ENCODE data around the gene DERL2.
A peak's percentile ranks its signal among the peaks of the same experiment; 100 is the strongest.

The DERL2 gene

DNA sequence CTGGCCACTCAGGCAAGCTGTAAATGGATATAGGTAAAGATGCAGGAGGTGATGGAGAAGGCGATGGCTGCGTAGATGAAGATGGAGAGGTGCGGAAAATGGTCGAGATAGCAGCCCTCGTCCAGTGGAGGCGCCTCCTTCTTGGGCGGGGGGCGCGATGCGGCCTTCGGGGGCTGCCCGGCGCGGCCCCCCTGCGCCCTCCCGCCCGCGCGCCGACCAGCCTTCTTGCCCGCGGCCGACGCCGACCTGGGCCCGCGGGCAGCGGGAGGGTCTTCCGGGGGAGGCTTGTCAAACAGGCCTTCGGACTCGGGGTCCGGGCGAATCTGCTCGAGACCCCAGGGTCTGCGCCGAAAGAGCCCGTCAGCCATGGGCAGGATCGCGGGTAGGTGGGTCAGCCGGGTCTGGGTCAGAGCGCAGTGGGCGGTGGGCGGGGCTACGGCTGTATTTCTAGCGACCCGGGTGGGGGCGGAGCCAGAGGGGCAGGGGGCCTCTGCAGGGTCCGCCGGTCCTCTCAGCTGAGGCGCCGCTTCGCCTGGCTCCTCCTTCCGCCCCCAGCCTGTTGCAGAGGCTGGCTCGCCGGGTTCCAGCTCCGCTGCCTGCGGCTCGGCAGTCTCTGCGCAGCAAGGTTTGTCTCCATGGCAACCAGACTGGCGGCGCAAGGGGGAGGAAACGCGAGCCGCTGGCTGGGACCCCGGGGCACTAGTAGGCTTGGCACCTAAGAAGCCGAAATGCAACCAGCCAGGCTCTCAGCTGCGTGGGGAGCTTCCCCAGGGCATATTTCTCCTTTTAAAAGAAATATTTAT lies 14.8 kb upstream of the DERL2 start:
- DNase-seq: peak; percentile 96

DNA sequence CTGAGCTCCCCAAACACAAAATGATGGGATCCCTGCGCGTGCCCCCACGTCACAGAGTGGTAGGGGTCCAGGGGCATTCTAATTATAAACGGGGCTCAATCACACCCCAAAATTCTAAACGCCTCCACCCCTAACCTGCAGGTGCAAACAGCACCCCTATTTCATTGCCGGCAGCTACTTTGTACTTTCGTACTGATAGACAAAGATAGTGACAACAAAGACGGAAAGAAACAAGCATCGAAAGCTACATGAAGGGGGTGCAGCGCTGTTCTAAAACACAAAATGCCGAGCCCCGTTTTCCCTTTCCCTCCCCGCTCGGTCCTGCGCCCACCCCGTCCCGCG lies 14.2 kb upstream of the DERL2 start:
- no peak for DNase-seq

DNA sequence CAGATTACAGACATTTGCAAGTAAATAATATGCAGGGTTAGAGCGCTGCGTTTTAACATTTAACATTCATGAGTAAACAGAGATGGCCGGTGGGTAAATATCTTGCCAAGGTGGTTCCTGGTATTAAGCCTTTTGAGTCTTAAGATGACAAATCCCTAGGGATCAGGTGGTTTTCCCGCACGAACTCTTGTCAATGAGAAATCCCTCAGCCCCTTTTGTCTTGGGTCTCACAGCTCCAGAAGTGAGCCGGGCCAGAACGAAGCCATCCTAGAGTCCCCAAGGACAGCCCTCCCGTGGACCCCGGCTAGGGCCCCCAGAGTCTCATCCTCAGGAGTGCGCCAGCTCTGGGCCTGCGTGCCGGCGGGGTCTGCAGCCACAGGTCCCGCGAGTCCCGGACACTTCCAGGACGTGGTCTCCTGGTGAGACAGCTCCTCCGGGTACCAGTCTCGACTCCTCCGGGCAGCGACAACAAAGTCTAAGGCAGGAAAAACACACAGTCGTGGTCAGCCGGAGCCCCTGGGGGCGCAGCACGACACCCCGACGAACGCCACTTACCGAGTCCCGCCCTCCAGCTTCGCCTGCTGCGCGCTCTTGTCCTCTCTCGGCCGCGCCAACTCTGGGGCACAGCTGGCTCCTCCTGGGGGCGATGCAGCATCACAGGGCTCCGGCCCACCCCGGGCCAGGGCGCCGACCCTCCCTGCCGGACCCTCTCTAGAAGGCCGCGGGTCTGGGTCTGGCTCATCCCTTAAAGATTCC lies 13.7 kb upstream of the DERL2 start:
- peak; percentile 54 for DNase-seq

DNA sequence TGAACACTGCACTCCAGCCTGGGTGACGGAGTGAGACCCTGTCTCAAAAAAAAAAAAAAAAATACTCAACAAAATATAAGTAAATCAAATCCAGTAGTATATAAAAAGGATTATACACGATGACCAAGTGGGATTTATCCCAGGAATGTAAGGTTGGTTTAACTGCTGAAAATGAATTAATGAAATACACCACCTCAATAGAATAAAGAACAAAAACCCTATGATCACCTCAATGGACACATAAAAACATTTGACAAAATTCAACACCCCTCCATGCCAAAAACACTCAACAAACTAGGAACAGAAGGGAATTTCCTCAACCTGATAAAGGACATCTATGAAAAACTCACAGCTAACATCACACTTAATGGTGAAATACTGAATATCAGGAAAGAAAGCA lies 7.0 kb upstream of the DERL2 start:
- DNase-seq: no peak

DNA sequence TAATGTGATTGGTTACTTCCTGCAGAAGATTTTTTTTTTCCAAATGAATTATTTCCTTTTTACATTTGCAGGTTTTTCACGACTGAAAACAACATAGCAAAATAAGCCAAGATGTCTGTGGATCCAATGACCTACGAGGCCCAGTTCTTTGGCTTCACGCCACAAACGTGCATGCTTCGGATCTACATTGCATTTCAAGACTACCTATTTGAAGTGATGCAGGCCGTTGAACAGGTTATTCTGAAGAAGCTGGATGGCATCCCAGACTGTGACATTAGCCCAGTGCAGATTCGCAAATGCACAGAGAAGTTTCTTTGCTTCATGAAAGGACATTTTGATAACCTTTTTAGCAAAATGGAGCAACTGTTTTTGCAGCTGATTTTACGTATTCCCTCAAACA lies 2.8 kb upstream of the DERL2 start:
- no peak for DNase-seq

DNA sequence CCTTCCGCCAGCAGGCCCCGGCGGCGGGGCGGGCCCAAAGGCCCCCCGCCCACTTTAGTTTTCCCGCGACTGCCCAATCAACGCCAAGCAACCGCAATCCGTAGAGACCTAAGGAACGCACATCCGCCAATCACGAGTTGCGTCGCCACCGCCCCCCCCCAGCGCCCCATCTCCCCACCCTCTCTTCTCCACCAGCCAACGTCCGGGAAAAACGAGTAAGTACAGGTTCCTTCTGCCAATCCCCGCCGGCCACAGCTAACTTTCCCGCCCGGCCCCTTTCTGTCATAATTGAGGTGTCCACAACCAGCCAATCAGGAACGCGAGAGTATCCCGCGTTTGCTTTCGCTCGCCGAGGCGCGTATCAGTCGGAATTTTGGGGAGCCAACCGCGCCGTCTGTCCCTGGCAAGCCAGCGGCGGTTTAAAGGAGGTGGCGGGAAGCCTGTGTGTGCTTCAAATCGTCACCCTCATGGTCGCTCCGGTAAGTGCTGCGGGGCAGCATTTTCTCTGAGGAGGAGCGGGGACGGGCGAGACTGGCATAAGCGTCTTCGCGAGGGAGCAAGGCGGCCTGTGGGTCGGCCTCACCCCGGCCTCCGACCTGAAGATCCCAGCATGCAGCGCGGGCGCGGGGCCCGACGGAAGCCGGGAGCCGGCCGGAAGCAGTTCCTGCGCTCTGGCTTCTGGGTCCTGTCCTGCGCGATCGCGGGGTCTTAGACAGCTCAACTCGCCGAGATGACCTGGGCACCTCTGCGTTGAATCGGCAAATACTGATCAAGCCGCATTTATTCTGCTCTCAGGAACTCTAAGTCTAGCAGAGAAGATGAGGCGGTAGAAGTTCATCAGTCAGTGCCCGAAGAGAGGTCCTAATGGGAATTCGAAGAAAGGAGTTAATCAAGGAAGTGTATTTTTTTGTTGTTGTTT lies 487 bp upstream of the DERL2 start, which contains the start of gene MIS12:
TSS of gene MIS12 (plus strand) at position 361 of the 919 bp plus-strand sequence. CDS start 2,297 bp downstream, outside the sequence.
- DNase-seq: peak; percentile 99

DNA sequence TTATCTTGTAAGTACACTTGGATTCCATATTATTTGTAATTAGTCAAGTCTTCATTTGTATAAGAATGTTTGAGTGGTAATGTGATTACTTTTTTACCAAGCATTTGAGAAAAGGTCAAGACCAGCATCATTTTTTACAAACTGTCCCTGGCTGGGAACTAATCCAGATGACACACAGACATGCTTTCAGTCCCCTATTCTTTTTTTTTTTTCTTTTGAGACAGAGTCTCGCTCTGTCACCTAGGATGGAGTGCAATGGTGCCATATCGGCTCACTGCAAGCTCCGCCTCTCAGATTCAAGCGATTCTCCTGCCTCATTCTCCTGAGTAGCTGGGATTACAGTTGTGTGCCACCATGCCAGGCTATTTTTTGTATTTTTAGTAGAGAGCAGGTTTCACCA lies 4.5 kb downstream of the DERL2 start:
- DNase-seq: no peak

DNA sequence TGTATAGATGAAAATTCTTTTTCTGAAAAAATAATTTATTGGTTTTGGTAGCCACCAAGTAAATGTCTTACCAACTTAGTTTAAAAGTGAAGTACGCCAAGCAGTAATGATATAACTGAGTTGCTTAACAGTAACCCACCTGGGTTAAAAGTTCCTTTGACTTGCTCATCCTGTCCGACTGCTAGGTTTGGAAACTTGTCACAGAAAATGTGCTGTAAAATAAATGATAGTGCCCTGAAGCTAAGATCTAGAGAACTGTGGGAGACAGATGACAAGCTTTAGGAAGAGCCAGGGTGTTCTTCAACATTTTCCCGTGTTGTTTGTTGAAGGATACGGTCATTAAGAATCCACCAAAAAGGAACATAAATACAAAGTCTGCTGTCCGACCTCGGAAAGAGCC lies 5.0 kb downstream of the DERL2 start:
- DNase-seq: no peak

DNA sequence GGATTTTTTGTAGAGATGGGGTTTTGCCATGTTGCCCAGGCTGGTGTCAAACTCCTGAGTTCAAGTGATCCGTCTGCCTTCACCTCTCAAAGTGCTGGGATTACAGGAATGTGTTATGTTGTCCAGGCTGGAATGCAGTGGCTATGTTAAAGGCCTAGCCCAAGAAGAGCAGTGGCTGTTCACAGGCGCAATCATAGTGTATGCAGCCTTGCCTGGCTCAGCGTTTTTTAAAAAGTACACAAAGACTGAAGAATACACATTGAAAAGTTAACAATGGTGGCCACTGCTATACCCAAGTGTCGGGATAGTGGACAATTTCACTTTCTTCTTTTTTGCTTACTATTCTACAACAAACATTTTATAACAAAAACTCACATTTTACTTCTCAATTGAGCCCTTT lies 7.0 kb downstream of the DERL2 start:
- no peak for DNase-seq

DNA sequence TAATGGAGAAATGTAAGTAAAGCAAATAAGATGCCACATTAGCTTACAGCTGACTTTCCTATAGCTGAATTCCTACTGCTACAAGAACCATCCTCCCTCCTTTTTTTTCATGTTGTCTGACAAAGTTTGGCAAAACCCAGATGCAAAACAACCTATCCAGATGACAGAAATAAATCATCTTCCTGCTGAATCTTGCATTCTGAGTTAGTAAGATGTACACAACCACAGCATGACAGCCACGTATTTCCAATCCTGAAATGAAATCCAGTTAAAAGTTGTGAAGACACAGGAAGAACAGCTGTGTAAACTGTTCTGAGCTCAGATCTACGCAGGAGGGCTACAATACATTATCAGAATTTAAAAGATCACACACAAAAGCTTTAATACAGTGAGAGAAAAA lies 12.1 kb downstream of the DERL2 start:
- no peak for DNase-seq

DNA sequence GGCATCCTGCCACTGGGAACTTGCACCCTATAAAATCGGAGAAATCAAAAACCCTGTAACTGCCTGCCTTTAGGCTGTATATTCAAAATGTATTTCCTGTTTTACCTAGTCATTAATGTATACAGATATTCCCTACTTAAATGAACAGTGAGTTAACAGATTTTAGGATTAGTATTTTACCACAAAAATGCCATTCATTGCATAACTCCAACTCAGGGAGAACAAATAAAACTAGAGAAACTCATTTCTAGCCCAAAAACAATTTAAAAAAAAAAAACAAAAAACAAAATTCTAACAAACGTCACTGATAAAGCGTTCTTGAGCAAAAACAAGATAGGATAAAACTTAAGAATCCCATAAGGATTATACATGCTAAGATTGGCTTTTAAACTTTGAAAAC lies 13.5 kb downstream of the DERL2 start:
- no peak for DNase-seq

DNA sequence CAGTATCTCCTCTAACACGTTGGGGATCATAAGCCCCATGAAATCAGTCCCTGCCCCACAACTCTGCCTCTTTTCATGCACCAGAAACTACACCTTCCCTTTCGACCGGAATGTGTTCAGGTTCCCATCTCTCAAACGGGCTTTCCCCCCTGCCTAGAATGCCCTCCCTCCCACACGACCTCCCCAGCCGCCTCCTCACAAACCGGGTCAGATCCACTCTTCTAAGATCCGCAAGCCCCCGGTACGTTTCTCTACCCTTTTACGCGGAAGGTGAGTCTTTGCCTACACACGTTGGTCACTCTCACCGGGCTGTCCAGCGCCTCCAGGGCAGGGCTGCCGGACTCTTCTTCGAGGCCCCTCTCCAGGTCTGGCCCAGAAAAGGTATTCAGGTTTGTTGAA lies 17.9 kb downstream of the DERL2 start:
- no peak for DNase-seq

DNA sequence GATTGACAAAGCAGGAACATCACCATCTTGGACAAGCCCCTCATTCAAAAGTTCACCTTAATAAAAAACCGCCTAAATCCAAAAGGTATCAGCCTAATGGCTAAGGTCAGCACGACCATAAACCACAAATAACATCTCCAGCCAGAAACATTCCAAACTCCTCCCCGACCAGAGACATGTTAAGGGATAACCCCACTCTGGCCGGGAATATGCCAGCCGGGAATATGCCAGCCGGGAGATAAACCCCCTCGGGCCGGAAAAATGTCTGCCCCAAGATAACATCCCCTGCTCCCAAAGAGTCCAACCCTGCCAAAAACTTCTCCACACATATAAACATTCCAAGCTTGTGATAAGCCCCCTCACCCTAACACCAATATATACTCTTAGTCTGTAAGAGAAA lies 18.6 kb downstream of the DERL2 start:
- DNase-seq: no peak

DNA sequence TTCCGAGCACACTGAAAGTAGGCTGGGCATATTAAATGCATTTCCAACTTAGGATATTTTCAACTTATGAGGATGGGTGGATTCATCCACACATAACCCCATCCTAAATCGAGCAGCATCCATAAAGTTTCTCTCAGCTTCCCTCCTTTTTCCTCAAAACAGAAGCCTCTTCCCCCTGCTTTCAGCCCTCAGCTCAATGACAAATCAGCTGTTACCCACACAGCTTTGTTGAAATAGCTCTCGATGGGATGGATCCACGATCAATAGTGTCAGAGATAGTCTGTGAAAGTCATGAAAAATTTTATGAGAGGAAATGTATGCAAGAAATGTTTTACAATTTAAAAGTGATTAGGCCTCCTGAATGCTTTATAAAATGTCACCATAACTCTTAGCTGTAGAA lies 19.7 kb downstream of the DERL2 start:
- no peak for DNase-seq

DNA sequence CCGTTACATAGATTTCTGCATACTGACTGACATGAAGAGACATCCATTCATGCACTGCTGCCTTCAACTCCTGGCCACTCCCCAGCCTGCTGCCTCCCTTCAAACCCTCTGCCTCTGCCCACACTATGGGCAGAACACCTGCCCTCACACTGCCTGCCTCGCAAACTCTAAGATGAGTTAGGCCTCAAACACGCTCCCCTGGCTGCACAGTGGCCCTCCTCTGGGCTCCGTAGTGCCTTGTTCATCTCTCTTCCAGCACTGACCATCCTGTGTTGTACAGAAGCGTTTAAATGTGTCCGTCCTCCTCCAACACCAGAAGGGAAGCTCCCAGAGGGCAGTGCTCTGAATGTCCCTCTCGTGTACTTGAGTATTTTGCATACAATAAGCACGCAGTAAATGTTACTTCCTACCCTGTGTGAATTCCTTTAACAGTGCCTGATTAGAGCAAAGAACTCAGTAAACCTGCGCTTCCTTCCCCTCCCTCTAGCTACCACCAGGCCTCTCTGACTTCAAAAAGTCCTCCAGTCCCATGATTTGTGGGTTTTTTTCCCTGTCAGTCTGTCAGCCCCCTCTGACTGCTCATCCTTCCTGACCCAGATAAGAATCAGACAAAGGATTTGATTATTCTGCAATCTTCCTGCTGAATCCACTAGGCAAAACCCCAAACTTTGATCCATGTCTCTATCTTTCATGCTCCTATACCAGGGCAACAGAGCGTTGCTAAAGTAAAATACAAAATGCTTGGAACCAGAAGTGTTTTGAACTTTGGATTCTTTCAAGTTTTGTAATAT lies 21.1 kb downstream of the DERL2 start:
- DNase-seq: no peak

DNA sequence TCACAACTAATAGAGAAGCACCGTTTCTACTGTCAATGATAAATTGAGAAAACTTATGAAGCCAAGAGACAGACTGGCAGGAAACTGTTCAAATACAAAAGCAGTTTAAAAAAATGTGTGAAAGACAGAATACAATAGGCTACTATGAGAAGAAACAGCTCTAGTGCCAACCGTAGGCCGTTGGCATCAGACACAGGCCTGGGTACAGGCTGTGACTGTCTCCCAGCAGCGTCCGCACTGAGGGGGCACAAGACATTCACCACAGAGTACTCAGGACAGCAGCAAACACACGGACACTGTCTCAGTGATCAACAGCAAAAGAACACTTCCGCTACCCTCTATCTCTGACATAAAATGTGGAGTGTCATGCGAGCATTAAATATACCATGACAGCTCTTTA lies 39.2 kb downstream of the DERL2 start:
- DNase-seq: no peak

DNA sequence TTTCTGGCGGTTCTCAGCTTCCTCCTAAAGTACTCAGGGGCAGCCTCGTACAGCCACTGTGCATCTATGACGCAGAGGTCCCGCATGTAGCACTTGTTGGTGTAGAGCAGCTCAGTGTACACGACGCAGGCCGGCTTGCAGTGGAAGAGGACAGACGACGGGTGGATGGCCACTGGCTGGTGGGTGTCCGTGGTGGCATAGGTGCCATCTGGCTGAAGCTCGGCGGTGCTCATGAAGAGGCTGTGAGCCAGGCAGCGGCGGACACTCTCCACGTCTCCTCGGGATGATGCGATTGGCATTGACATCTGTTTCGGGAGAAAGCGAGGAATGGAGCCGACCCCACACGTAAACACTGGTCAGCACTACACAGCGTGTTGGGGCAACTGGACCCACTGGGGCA lies 41.8 kb downstream of the DERL2 start:
- DNase-seq: no peak

DNA sequence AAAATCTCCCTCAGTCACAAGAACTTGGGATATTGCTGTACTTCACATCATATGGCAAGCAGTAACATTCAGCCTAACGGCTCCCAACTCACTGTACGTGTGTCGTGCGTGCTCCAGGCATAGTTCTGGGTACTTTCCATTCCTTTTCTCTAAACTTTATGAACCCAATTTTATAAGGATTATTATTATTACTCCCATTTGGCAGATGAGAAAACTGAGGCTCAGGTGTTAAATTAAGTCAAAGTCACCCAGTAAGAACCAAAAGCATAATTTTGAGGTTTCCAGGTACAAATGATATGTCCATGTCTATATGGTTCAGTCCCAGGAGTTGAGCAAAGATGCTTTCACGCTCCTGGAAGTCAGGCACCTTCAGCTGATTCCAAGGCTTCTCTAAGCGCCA lies 42.2 kb downstream of the DERL2 start:
- no peak for DNase-seq

DNA sequence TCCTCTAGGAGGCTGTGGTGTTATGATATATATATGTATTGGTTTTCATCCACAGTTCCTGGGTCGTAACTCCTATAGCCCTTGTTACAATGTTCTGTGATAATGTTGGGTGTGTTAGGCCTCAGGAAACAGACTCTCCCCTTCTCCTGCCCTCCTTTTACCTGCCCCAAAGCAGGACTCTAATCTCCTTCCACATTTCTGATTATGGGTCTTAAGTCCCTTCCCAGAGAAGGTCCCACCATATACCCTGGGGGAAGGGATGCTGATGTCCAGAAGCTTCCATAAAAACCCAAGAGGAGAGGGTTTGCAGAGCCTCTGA lies 46.6 kb downstream of the DERL2 start:
- DNase-seq: no peak

DNA sequence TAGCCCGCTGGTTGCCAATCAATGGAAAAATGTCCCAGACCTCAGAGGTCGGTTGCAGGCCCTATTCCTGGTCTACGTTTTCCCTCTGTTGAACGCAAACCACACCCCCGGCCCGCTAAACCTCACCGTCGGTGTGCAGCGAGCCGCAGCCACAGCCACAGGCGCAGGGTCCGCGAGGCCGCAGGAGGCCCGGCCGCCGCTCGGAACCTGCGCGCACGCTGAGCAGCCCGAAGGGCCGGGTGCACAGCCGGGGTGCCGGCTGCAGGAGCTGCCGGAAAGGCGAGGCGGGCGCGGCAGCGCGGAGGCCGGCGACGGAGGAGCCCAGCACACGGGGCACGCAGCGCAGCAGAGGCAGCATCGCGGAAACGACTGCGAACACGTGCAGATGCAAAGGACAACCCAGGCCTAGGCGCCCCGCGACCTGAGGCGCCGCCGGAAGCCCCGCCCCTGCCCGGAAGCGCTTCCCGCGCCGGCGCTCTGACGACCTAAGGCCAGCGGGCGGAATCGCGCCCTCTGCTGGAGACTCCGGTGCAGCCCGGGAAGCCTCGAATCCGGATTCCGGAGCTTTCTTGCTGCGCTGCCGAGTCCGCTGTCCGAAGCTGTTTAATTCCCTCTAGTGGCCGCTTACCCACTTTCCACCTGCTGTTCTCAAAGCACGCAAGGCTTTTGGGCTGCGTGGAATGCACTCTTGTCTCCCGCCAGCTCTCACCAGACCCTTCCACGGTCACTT lies 47.1 kb downstream of the DERL2 start, which contains the start of gene C1QBP:
TSS of gene C1QBP (minus strand) at position 440 of the 730 bp plus-strand sequence. CDS start at position 358, 82 bp downstream.
- DNase-seq: peak; percentile 95

DNA sequence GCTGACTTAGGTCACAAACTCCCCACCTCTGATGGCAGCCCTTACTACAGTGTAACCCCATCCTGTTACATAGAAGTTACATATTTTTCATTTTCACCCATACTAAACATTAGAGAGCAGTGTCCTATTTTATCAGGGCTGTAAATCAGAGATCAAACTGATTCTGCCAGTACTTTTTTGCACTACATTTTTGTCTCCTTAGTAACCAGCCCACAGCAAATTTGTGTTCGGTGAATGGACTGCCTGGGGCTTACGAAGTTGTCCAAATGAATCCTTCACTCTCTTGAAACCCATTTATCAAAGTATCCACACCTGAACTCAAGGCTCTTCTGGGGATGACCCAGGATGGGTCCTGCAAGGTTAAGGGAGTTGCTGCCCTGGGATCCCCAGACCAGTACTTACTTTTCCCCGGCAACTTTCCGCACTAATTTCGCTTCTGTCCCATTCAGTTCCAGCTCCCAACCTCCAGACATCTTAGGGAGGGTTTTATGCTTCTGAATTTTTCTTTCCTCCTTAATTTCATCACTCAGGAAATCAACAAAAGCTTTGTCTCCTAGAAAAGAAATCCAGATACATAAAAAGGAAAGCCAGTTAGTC lies 48.2 kb downstream of the DERL2 start:
- DNase-seq: no peak
